Ovary (tissue), 9 donors: ENCODE results near the gene SH3PXD2A. TPM values are rescaled to one million over a fixed set of nuclear protein-coding genes. Genes with fewer than 3 reads are reported as not detected.

ENCODE experiments used
- DNase-seq, 5 donors: peaks; one replicate each; pipeline ENCODE4 v3.0.0-alpha.2; 2019 to 2020
- H3K27ac ChIP-seq, 2 donors: fragments of 200-600 bp; one replicate each; pipeline versions ENCODE4 v1.5.1 to v1.8.0; 2019 to 2022
- H3K27me3 ChIP-seq: fragments of 200-600 bp; one replicate; pipeline ENCODE4 v1.8.0; 2022
- H3K36me3 ChIP-seq: fragments of 200-600 bp; sonication (generic); one replicate; pipeline ENCODE4 v1.5.1; 2019
- H3K4me1 ChIP-seq: one replicate; pipeline ENCODE4 v1.8.1; 2013; ENCODE audit warnings: mild to moderate bottlenecking, moderate library complexity; ENCODE audit not compliant: insufficient read depth
- H3K4me3 ChIP-seq: fragments of 200-600 bp; sonication (generic); one replicate; pipeline ENCODE4 v1.5.1; 2017
- H3K9me3 ChIP-seq, 2 donors: fragments of 200-600 bp in 1 of 2; sonication (generic) in 1 of 2; one replicate each; pipeline versions ENCODE4 v1.5.1 to v1.8.1; 2013 to 2019; ENCODE audit warnings: mild to moderate bottlenecking in 1 of 2, moderate library complexity in 1 of 2
- CTCF ChIP-seq, 3 donors: fragments of 450-650 bp in 2 of 3; fragments of 200-600 bp in 1 of 3; IDR thresholded peaks; one replicate each; pipeline versions ENCODE4 v1.5.1 to v1.8.0; 2016 to 2022; ENCODE audit warnings: antibody characterized with exemption in 3 of 3, mild to moderate bottlenecking in 1 of 3
- EP300 ChIP-seq: sonication (generic); formaldehyde crosslinking; IDR thresholded peaks from one replicate; pipeline ENCODE4 v1.6.1; 2017; ENCODE audit warnings: antibody characterized with exemption
- POLR2A ChIP-seq: fragments of 450-650 bp; IDR thresholded peaks from one replicate; pipeline ENCODE4 v1.6.1; 2017; ENCODE audit warnings: antibody characterized with exemption, mild to moderate bottlenecking, moderate library complexity
- WGBS, 3 donors: extraction: QIAGEN DNeasy Blood & Tissue Kit in 1 of 3; methylation state at CpG; one replicate each; pipeline versions ENCODE4 v1.1.5 to v1.1.7; 2013 to 2017; 5-methylcytosine and 5-hydroxymethylcytosine counted together
- intact Hi-C, 4 donors: fragments of 100-400 bp; cut with DNase I; formaldehyde crosslinking; loops; one replicate each; pipeline versions ENCODE4 v1.11.0 to v1.15.1; 2022 to 2023
- polyA plus RNA-seq, 2 donors: library from polyadenylated mRNA; stranded (reverse); fragments of 200-250 nt in 1 of 2; fragments of 350-450 nt in 1 of 2; fragmentation: Illumina TruSeq in 1 of 2; extraction: RNeasy Lipid Tissue Mini Kit (QIAGEN cat#74804) in 1 of 2; gene quantifications; one replicate each; pipeline ENCODE4 v1.2.3, GENCODE V29; 2013 to 2014
- total RNA-seq, 7 donors: library from RNA; depleted of rRNA in 2 of 7; stranded (reverse); fragments of >200 nt in 2 of 7; fragmentation: NEBNext Ultra II Directional in 3 of 7; extraction: Animal tissue kit (Norgen Biotek cat#: 25700) in 3 of 7; gene quantifications; one replicate each; pipeline versions ENCODE4 v1.1.0 to v1.2.4, GENCODE V29; 2016 to 2023
- donor health status: DM: no; HTN: no; CAD: no; lungs with moderate emphysema.
- donor health status: DM: no; HTN: no; CAD: no.
- donor health status: Bipolar disorder and iron deficiency.
- donor health status: DM: yes; HTN: yes; CAD: no.
- donor health status: DM: no; HTN: no; CAD: no.
- donor health status: DM: yes; HTN: yes; CAD: no.

The SH3PXD2A gene
- total and polyA plus RNA-seq, 9 donors: 15.3 to 82.9 (median 52.2) TPM

- Histone ChIP-seq H3K27me3 (no peaks in the 10 kb centered on the region), H3K36me3 (no peaks in the 10 kb centered on the region), H3K27ac (no peak overlapping the region), H3K4me1 (peaks cover 4% of the 10 kb centered on the region), H3K4me3 (peak overlapping the region; percentile 40), H3K9me3 (no peaks in the 10 kb centered on the region)
- no peak for TF ChIP-seq EP300
- TF ChIP-seq POLR2A: no peak
- TF ChIP-seq CTCF (IDR thresholded peaks at IDR 0.05): no peak
- intact Hi-C loops: no loop called here
- no peak for DNase-seq
- WGBS, 3 donors: 85 to 94% (median 89%) methylated on average over 12 of the region's 12 CpGs
Measured at GRCh38 chr10:103556383-103557007, 298.9 kb downstream of the SH3PXD2A start.

GRCh38 chr10:103555712-103556111 lies 299.7 kb downstream of the SH3PXD2A start:
- Histone ChIP-seq H3K27ac (no peak overlapping the region), H3K9me3 (no peaks in the 10 kb centered on the region), H3K36me3 (no peaks in the 10 kb centered on the region), H3K4me1 (peaks cover 4% of the 10 kb centered on the region), H3K4me3 (peak overlapping the region; percentile 40), H3K27me3 (no peaks in the 10 kb centered on the region)
- no peak for DNase-seq
- TF ChIP-seq POLR2A (no peak), CTCF (IDR thresholded peaks at IDR 0.05) (no peak), EP300 (no peak)
- intact Hi-C loops: no loop called here
- 52 to 61% (median 58%) methylated on average over 11 of the region's 11 CpGs for WGBS, 3 donors

- WGBS, 3 donors: 3 to 25% (median 5%) methylated on average over 5 to 18 of the region's 18 CpGs
- no peak for TF ChIP-seq CTCF (IDR thresholded peaks at IDR 0.05)
- no peak for TF ChIP-seq EP300
- no peak for TF ChIP-seq POLR2A
- Histone ChIP-seq H3K4me3 (peak overlapping the region; percentile 40), H3K27me3 (no peaks in the 10 kb centered on the region), H3K9me3 (no peaks in the 10 kb centered on the region), H3K36me3 (no peaks in the 10 kb centered on the region), H3K4me1 (peaks cover 4% of the 10 kb centered on the region), H3K27ac (no peak overlapping the region)
- DNase-seq: no peak
- intact Hi-C loops: no loop called here
Measured at GRCh38 chr10:103555325-103555649, 300.1 kb downstream of the SH3PXD2A start.

- WGBS, 3 donors: 1 to 5% (median 4%) methylated on average over 27 to 38 of the region's 44 CpGs
- no peak overlapping the region for H3K27ac ChIP-seq
- intact Hi-C loops: no loop called here
- peak overlapping the region; percentile 40 for H3K4me3 ChIP-seq
- no peaks in the 10 kb centered on the region for H3K9me3 ChIP-seq
- no peaks in the 10 kb centered on the region for H3K36me3 ChIP-seq
- H3K27me3 ChIP-seq: no peaks in the 10 kb centered on the region
- peak; percentile 52 to 73 (median 67) for DNase-seq
- TF ChIP-seq EP300 (no peak), CTCF (IDR thresholded peaks at IDR 0.05) (no peak), POLR2A (no peak)
- peaks cover 4% of the 10 kb centered on the region for H3K4me1 ChIP-seq
Measured at GRCh38 chr10:103554488-103555324, 300.7 kb downstream of the SH3PXD2A start.
